Glutamatergic neuron (in vitro differentiated cells): Measurements from ENCODE around the gene PTTG1IP. TPM values are rescaled to one million over a fixed set of nuclear protein-coding genes. Genes with fewer than 3 reads are reported as not detected.

Experiments
- DNase-seq: peaks from one replicate; pipeline ENCODE4 v3.0.0; 2022
- H3K27ac Mint-ChIP-seq: one replicate; pipeline ENCODE4 v1.8.0; 2020; ENCODE audit warnings: mild to moderate bottlenecking, mixed read lengths, inconsistent platforms; ENCODE audit not compliant: unreplicated experiment
- H3K27me3 Mint-ChIP-seq: one replicate; pipeline ENCODE4 v1.8.0; 2020; ENCODE audit warnings: mild to moderate bottlenecking, moderate library complexity, mixed read lengths, inconsistent platforms; ENCODE audit not compliant: unreplicated experiment
- H3K36me3 Mint-ChIP-seq: one replicate; pipeline ENCODE4 v1.8.0; 2020; ENCODE audit warnings: mild to moderate bottlenecking, mixed read lengths, inconsistent platforms; ENCODE audit not compliant: unreplicated experiment
- H3K4me1 Mint-ChIP-seq: one replicate; pipeline ENCODE4 v1.8.0; 2020; ENCODE audit warnings: mild to moderate bottlenecking, low read depth, mixed read lengths, inconsistent platforms; ENCODE audit not compliant: unreplicated experiment
- H3K4me3 Mint-ChIP-seq: one replicate; pipeline ENCODE4 v1.8.0; 2020; ENCODE audit warnings: mild to moderate bottlenecking, mixed read lengths, inconsistent platforms; ENCODE audit not compliant: unreplicated experiment
- H3K9me3 Mint-ChIP-seq: one replicate; pipeline ENCODE4 v1.8.0; 2020; ENCODE audit warnings: mild to moderate bottlenecking, moderate library complexity, mixed read lengths, inconsistent platforms; ENCODE audit not compliant: unreplicated experiment
- CTCF ChIP-seq: fragments of 200-600 bp; sonication (generic); IDR thresholded peaks from one replicate; pipeline ENCODE4 v1.5.0; 2021; ENCODE audit not compliant: partially characterized antibody, unreplicated experiment
- total RNA-seq: library from RNA; stranded (reverse); fragmentation: NEBNext Ultra II Directional; extraction: Animal tissue kit (Norgen Biotek cat#: 25700); gene quantifications from one replicate; pipeline ENCODE4 v1.2.1, GENCODE V29; 2021; ENCODE audit not compliant: unreplicated experiment

Gene PTTG1IP
- total RNA-seq, 1 donor from 2014 or later = 249 TPM

DNA sequence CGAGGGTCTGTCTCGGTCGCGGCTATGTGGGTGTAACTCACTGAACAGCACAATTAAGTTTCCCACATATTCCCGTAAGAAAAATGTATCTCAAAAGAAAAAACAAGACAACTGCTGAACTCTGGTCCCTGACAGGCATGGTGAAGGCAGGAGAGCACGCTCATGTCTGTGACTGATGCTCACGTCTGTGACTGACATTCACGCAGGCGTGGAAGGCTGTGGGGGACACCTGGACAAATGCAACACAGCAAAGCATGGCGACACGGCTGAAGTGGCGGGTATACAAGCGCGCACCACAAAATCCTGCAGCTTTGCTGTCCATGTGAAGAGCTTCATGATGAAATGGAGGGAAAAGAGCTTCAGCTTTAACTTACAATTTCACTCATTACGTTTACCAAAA lies 6.0 kb downstream of the PTTG1IP start:
- H3K9me3 Mint-ChIP-seq = peaks cover 14% of the 10 kb centered on the region
- no peaks in the 10 kb centered on the region for H3K36me3 Mint-ChIP-seq
- peaks cover 16% of the 10 kb centered on the region for H3K27me3 Mint-ChIP-seq
- H3K4me3 Mint-ChIP-seq = peak overlapping the region; percentile 83
- peak; percentile 21 for DNase-seq
- H3K4me1 Mint-ChIP-seq = peaks cover 68% of the 10 kb centered on the region
- TF ChIP-seq CTCF = no peak
- H3K27ac Mint-ChIP-seq = peak overlapping the region; percentile 99

- TF ChIP-seq CTCF = no peak
- no peaks in the 10 kb centered on the region for H3K36me3 Mint-ChIP-seq
- H3K27ac Mint-ChIP-seq = peak overlapping the region; percentile 99
- H3K4me3 Mint-ChIP-seq = peak overlapping the region; percentile 83
- H3K9me3 Mint-ChIP-seq = peaks cover 13% of the 10 kb centered on the region
- DNase-seq = peak; percentile 63
- peaks cover 16% of the 10 kb centered on the region for H3K27me3 Mint-ChIP-seq
- H3K4me1 Mint-ChIP-seq = peaks cover 67% of the 10 kb centered on the region
Observed at GRCh38 chr21:44866780-44867179, 6.7 kb downstream of the PTTG1IP start.

GRCh38 chr21:44865561-44866280 lies 7.8 kb downstream of the PTTG1IP start:
- peak; percentile 9 for DNase-seq
- no peak for TF ChIP-seq CTCF
- peaks cover 14% of the 10 kb centered on the region for H3K27me3 Mint-ChIP-seq
- H3K9me3 Mint-ChIP-seq = peaks cover 21% of the 10 kb centered on the region
- H3K27ac Mint-ChIP-seq = peak overlapping the region; percentile 99
- H3K4me3 Mint-ChIP-seq = peak overlapping the region; percentile 83
- peaks cover 68% of the 10 kb centered on the region for H3K4me1 Mint-ChIP-seq
- no peaks in the 10 kb centered on the region for H3K36me3 Mint-ChIP-seq

DNA sequence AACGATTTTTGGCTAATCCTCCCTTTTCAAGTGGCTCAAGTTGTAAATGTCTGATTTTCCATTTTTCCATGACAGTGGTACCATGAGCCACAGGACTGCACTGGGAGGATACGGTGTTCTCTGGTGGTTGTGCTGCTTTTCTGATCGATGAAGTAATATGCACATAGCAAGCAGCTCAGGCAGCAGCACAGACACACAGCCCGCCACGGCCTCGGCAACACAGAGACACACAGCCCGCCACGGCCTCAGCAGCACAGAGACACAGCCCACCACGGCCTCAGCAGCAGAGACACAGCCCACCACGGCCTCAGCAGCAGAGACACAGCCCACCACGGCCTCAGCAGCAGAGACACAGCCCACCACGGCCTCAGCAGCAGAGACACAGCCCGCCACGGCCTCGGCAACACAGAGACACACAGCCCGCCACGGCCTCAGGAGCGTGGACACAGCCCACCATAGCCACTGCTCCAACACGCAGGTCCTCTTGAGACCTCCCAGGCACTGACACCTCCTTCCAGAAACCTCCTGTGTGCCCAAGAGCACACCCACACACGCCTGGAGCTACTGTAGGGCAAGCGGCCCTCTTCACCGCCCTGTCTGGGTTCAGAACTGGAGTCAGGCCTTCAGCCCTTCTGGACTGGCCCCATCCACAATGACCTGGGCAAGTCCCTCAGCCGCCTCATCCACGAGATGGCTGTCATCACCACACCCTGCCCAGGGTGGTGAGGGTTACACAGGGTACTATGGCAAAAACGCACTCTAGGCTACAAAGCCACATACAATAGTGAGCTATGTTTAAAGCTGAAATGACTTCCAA lies 10.4 kb downstream of the PTTG1IP start:
- peaks cover 18% of the 10 kb centered on the region for H3K27me3 Mint-ChIP-seq
- peak; percentile 17 for DNase-seq
- no peak for TF ChIP-seq CTCF
- H3K36me3 Mint-ChIP-seq = no peaks in the 10 kb centered on the region
- H3K4me1 Mint-ChIP-seq = peaks cover 66% of the 10 kb centered on the region
- peak overlapping the region; percentile 49 for H3K27ac Mint-ChIP-seq
- H3K9me3 Mint-ChIP-seq = peaks cover 20% of the 10 kb centered on the region
- peak overlapping the region; percentile 12 for H3K4me3 Mint-ChIP-seq

DNA sequence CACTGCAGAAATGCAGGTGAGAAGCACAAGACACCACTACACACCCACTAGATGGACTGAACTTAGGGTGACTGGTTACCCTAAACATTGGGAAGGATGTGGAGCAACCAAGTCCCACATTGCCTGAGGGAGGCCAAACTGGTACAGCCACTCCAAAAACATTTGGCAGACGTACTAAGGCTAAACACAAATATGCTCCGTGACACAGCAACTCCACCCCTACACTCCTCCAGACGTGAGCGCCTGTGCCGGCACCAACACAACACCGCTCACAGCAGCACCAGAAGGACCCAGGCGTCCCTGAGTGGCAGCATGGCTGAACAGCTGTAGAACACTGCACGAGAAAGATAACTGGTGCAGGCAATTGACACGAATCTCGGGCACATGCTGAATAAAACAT lies 14.7 kb downstream of the PTTG1IP start:
- no peak for TF ChIP-seq CTCF
- Mint-ChIP-seq H3K27me3 (peaks cover 11% of the 10 kb centered on the region), H3K9me3 (peaks cover 16% of the 10 kb centered on the region), H3K27ac (no peak overlapping the region), H3K4me1 (peaks cover 50% of the 10 kb centered on the region), H3K4me3 (no peak overlapping the region), H3K36me3 (no peaks in the 10 kb centered on the region)
- no peak for DNase-seq
